SK-N-SH (cell line): ENCODE measurements around the gene ANKRD44. TPM values are rescaled to one million over a fixed set of nuclear protein-coding genes. Genes with fewer than 3 reads are reported as not detected.
A peak's percentile ranks its signal among the peaks of the same experiment; 100 is the strongest.

Experiments
- CTCF ChIA-PET: fragments of 300-600, 350-600 bp; formaldehyde crosslinking; extraction: SDS; loops from one replicate; lab custom pipeline; 2021; lab: Yijun Ruan, JAX
- POLR2A ChIA-PET: fragments of 350-600 bp; sonication (Branson Sonifier 250); formaldehyde crosslinking; extraction: SDS; loops from one replicate; lab custom pipeline; 2020; ENCODE audit warnings: antibody characterized with exemption, inconsistent platforms; lab: Yijun Ruan, JAX
- DNase-seq: peaks from one replicate; pipeline ENCODE4 v3.0.0; 2012
- H2AFZ ChIP-seq: fragments of 200-600 bp; sonication (generic); 2 replicates; pipeline ENCODE4 v1.8.1; 2016; ENCODE audit warnings: antibody characterized with exemption, mild to moderate bottlenecking, low read depth
- H3F3A ChIP-seq: fragments of 200-600 bp; sonication (generic); replicated peaks from 2 replicates; pipeline ENCODE3; 2016; ENCODE audit warnings: antibody characterized with exemption, mild to moderate bottlenecking; ENCODE audit not compliant: insufficient read depth
- H3K27ac ChIP-seq, 2 experiments: fragments of 200-500 bp in 1 of 2; fragments of 200-600 bp in 1 of 2; sonication (Bioruptor generic) in 1 of 2; sonication (generic), shearing (Covaris generic) in 1 of 2; 2 replicates each; pipeline versions ENCODE4 v1.5.1 to v1.6.1; 2014 to 2016; ENCODE audit warnings: low read depth in 2 of 2, inconsistent platforms in 1 of 2, low read length in 1 of 2, mild to moderate bottlenecking in 1 of 2, mixed read lengths in 1 of 2
- H3K27me3 ChIP-seq: fragments of 200-600 bp; sonication (generic), shearing (Covaris generic); 2 replicates; pipeline ENCODE4 v1.6.1; 2016; ENCODE audit warnings: mixed run types; ENCODE audit not compliant: insufficient read depth
- H3K36me3 ChIP-seq, 2 experiments: fragments of 200-500 bp in 1 of 2; fragments of 200-600 bp in 1 of 2; sonication (Bioruptor generic) in 1 of 2; sonication (generic) in 1 of 2; replicated peaks in 1 of 2; 2 replicates each; pipeline versions ENCODE3 to v1.5.1; 2014 to 2016; ENCODE audit warnings: low read length in 1 of 2, mild to moderate bottlenecking in 1 of 2; ENCODE audit not compliant: insufficient read depth in 2 of 2, control insufficient read depth in 1 of 2
- H3K4me1 ChIP-seq, 2 experiments: fragments of 200-500 bp in 1 of 2; fragments of 200-600 bp in 1 of 2; sonication (Bioruptor generic) in 1 of 2; sonication (generic), shearing (Covaris generic) in 1 of 2; 2 replicates each; pipeline versions ENCODE4 v1.5.1 to v1.6.1; 2014 to 2016; ENCODE audit warnings: low read depth in 1 of 2, low read length in 1 of 2, mixed run types in 1 of 2; ENCODE audit not compliant: insufficient read depth in 2 of 2, control insufficient read depth in 1 of 2
- H3K4me2 ChIP-seq: fragments of 200-600 bp; sonication (generic), shearing (Covaris generic); 2 replicates; pipeline ENCODE4 v1.6.1; 2017; ENCODE audit warnings: mixed run types
- H3K4me3 ChIP-seq, 2 experiments: fragments of 200-500 bp in 1 of 2; fragments of 200-600 bp in 1 of 2; sonication (Bioruptor generic) in 1 of 2; sonication (generic), shearing (Covaris generic) in 1 of 2; 2 replicates each; pipeline versions ENCODE4 v1.5.1 to v1.8.1; 2014 to 2016; ENCODE audit warnings: low read depth in 2 of 2, inconsistent platforms in 1 of 2, low read length in 1 of 2, mild to moderate bottlenecking in 1 of 2, mixed read lengths in 1 of 2, moderate library complexity in 1 of 2
- H3K79me2 ChIP-seq: fragments of 200-600 bp; sonication (generic); 2 replicates; pipeline ENCODE4 v1.8.1; 2017; ENCODE audit warnings: mild to moderate bottlenecking; ENCODE audit not compliant: insufficient read depth
- H3K9ac ChIP-seq: fragments of 200-600 bp; sonication (generic); 2 replicates; pipeline ENCODE4 v1.6.1; 2017; ENCODE audit warnings: mixed run types
- H3K9me2 ChIP-seq: fragments of 200-600 bp; sonication (generic); 2 replicates; pipeline ENCODE4 v1.6.1; 2017; ENCODE audit warnings: mixed run types
- H3K9me3 ChIP-seq: fragments of 200-600 bp; sonication (generic); 2 replicates; pipeline ENCODE4 v1.6.1; 2017; ENCODE audit warnings: mixed run types, mild to moderate bottlenecking, moderate library complexity
- H4K20me1 ChIP-seq: fragments of 200-600 bp; sonication (generic); 2 replicates; pipeline ENCODE4 v1.6.1; 2017; ENCODE audit warnings: mild to moderate bottlenecking, mixed run types; ENCODE audit not compliant: insufficient read depth
- CHD2 ChIP-seq: fragments of 150-350 bp; IDR thresholded peaks from 2 replicates; pipeline ENCODE4 v1.6.1; 2018; ENCODE audit warnings: low read length; ENCODE audit not compliant: partially characterized antibody
- CTCF ChIP-seq: fragments of 200-600 bp; sonication (generic); IDR thresholded peaks from 2 replicates; pipeline ENCODE4 v1.6.1; 2017; ENCODE audit warnings: antibody characterized with exemption, mild to moderate bottlenecking, moderate library complexity
- ELF1 ChIP-seq: IDR thresholded peaks from 2 replicates; pipeline ENCODE4 v1.4.0; 2012
- EP300 ChIP-seq, 2 experiments: IDR thresholded peaks; 2 replicates each; pipeline versions ENCODE4 v1.4.0 to v1.6.1; 2012; ENCODE audit warnings: borderline replicate concordance in 1 of 2, low read depth in 1 of 2, low read length in 1 of 2
- FOXJ3 ChIP-seq: sonication (generic); formaldehyde crosslinking; IDR thresholded peaks from 2 replicates; pipeline ENCODE4 v1.5.1; 2020; ENCODE audit warnings: mild to moderate bottlenecking, missing genetic modification reagents
- GATA2 ChIP-seq: sonication (generic); formaldehyde crosslinking; IDR thresholded peaks from 2 replicates; pipeline ENCODE4 v1.5.0; 2020; ENCODE audit warnings: mild to moderate bottlenecking, missing genetic modification reagents
- MXI1 ChIP-seq: IDR thresholded peaks from 2 replicates; pipeline ENCODE4 v1.6.1; 2012; ENCODE audit warnings: mild to moderate bottlenecking, low read depth, low read length, improper control_type of control experiment
- RCOR1 ChIP-seq: fragments of 150-350 bp; IDR thresholded peaks from 2 replicates; pipeline ENCODE4 v1.6.1; 2017; ENCODE audit warnings: antibody characterized with exemption, low read length
- REST ChIP-seq: IDR thresholded peaks from 2 replicates; pipeline ENCODE4 v1.6.1; 2012; ENCODE audit warnings: mild to moderate bottlenecking, low read depth, low read length, moderate library complexity
- TCF12 ChIP-seq: IDR thresholded peaks from 2 replicates; pipeline ENCODE4 v1.4.0; 2012
- USF1 ChIP-seq: IDR thresholded peaks from 2 replicates; pipeline ENCODE4 v1.4.0; 2012; ENCODE audit warnings: low read depth, borderline replicate concordance
- WGBS: methylation state at CpG from one replicate; pipeline ENCODE4 v1.1.6; 2017; ENCODE audit warnings: low lambda C conversion rate; 5-methylcytosine and 5-hydroxymethylcytosine counted together
- polyA plus RNA-seq, 3 experiments: library from polyadenylated mRNA; depleted of rRNA; stranded (reverse); fragments of >200 nt; gene quantifications; 2 replicates each; pipeline ENCODE4 v1.2.3, GENCODE V29; 2012

Gene ANKRD44
- polyA plus RNA-seq, 1 of the 3 experiments (the other 2 are of a cell fraction) = 12.5 TPM

GRCh38 chr2:197248001-197248401 is 62.6 kb downstream of the ANKRD44 start (continued):
- TF ChIP-seq REST (no peak), CTCF (no peak)

GRCh38 chr2:197247083-197247482 is 63.5 kb downstream of the ANKRD44 start:
- POLR2A ChIA-PET = interaction anchor here (0.8 to 1.2 kb wide), 2 partner anchors 30 to 43 kb away, joined by 3 read pairs; no protein-coding TSS in a partner anchor
- H3K9me3 ChIP-seq = no peaks in the 10 kb centered on the region
- no peak overlapping the region for H3K4me3 ChIP-seq
- H2AFZ ChIP-seq = no peak overlapping the region
- CTCF ChIA-PET = interaction anchor here (0.8 to 1.5 kb wide), 6 partner anchors 16 to 58 kb away, joined by 3 to 4 read pairs (median 3); no protein-coding TSS in a partner anchor
- peaks cover 4% of the 10 kb centered on the region for H3F3A ChIP-seq
- no peaks in the 10 kb centered on the region for H4K20me1 ChIP-seq
- WGBS = 78% methylated on average over 5 of the region's 5 CpGs
- TF ChIP-seq FOXJ3 (peak; percentile 71; the same call in 1 of the 2 replicates), USF1 (no peak), GATA2 (CRISPR knock-in tag) (peak; percentile 62), EP300 (IDR thresholded peaks at IDR 0.05; ENCODE audit: borderline replicate concordance in 1 of 2, low read depth in 1 of 2, low read length in 1 of 2) (peak in 1 of 2 experiments; percentile 93; a peak in 2 of 4 replicates), ELF1 (no peak), CHD2 (peak; percentile 96), RCOR1 (peak; percentile 88), MXI1 (peak; percentile 84; the same call in 1 of the 2 replicates), TCF12 (peak; percentile 25; the same call in 1 of the 2 replicates)
- H3K9ac ChIP-seq = no peak overlapping the region
- DNase-seq = peak; percentile 74
- H3K9me2 ChIP-seq = no peaks in the 10 kb centered on the region
- H3K4me1 ChIP-seq = peaks cover 7 to 40% of the 10 kb centered on the region in 2 experiments; a peak in 2 of 4 replicates
- H3K27me3 ChIP-seq = no peaks in the 10 kb centered on the region
- H3K4me2 ChIP-seq = no peak overlapping the region
- H3K36me3 ChIP-seq = no peaks in the 10 kb centered on the region
- peak overlapping the region in 1 of 2 experiments; percentile 94; a peak in 2 of 4 replicates for H3K27ac ChIP-seq
- no peaks in the 10 kb centered on the region for H3K79me2 ChIP-seq
